Measurements from ENCODE around the gene BEST4.
A peak's percentile ranks its signal among the peaks of the same experiment; 100 is the strongest.
"Not testable (repeated sequence)": the region's sequence is repeated elsewhere in the genome, so short reads cannot be mapped to it uniquely, and the experiment has no call there.

The BEST4 gene

GRCh38 chr1:44801491-44802305, 13.7 kb upstream of the BEST4 start:
- no peak for DNase-seq (ENCODE audit: low read depth)

GRCh38 chr1:44799770-44800584, 12.0 kb upstream of the BEST4 start, which contains the start of gene PLK3:
Gene PLK3 (plus strand): TSS chr1:44800377. CDS start chr1:44800464, 87 bp downstream.
- peak; percentile 97 for DNase-seq (ENCODE audit: low read depth)

- no peak for DNase-seq (ENCODE audit: low read depth)
Measured at GRCh38 chr1:44798481-44799365, 10.8 kb upstream of the BEST4 start.

GRCh38 chr1:44797886-44798285, 9.9 kb upstream of the BEST4 start:
- DNase-seq (ENCODE audit: low read depth) = not testable (repeated sequence)

- no peak for DNase-seq (ENCODE audit: low read depth)
Measured at GRCh38 chr1:44792736-44793502, 4.9 kb upstream of the BEST4 start.

GRCh38 chr1:44790968-44791801, 3.2 kb upstream of the BEST4 start:
- no peak for DNase-seq (ENCODE audit: low read depth)

- DNase-seq (ENCODE audit: low read depth) = no peak
Measured at GRCh38 chr1:44787506-44787905, 464 bp downstream of the BEST4 start.

- no peak for DNase-seq (ENCODE audit: low read depth)
Measured at GRCh38 chr1:44786841-44787426, 1.0 kb downstream of the BEST4 start.

GRCh38 chr1:44786138-44786840, 1.7 kb downstream of the BEST4 start:
- no peak for DNase-seq (ENCODE audit: low read depth)

GRCh38 chr1:44785501-44786137, 2.4 kb downstream of the BEST4 start:
- no peak for DNase-seq (ENCODE audit: low read depth)

GRCh38 chr1:44785029-44785380, 3.0 kb downstream of the BEST4 start:
- no peak for DNase-seq (ENCODE audit: low read depth)

- no peak for DNase-seq (ENCODE audit: low read depth)
Measured at GRCh38 chr1:44784094-44785028, 3.6 kb downstream of the BEST4 start.

- DNase-seq (ENCODE audit: low read depth) = no peak
Measured at GRCh38 chr1:44783697-44784093, 4.3 kb downstream of the BEST4 start.

GRCh38 chr1:44780583-44781121, 7.3 kb downstream of the BEST4 start:
- no peak for DNase-seq (ENCODE audit: low read depth)

- no peak for DNase-seq (ENCODE audit: low read depth)
Measured at GRCh38 chr1:44778705-44779576, 9.0 kb downstream of the BEST4 start.

- DNase-seq (ENCODE audit: low read depth) = no peak
Measured at GRCh38 chr1:44777969-44778635, 9.9 kb downstream of the BEST4 start.

Data from GM04504 (cell line).